ENCODE measurements around the gene TMEM250.

TMEM250 gene

GRCh38 chr9:136142859-136143214, 24.2 kb upstream of the TMEM250 start:
- 56% methylated on average over 12 of the region's 13 CpGs for WGBS (ENCODE audit: insufficient coverage)
- ChIA-PET CTCF (interaction anchor here (1.5 kb wide), 2 partner anchors 10 to 144 kb away, joined by 3 to 4 read pairs; no protein-coding TSS in a partner anchor), POLR2A (no interaction called here)

DNA sequence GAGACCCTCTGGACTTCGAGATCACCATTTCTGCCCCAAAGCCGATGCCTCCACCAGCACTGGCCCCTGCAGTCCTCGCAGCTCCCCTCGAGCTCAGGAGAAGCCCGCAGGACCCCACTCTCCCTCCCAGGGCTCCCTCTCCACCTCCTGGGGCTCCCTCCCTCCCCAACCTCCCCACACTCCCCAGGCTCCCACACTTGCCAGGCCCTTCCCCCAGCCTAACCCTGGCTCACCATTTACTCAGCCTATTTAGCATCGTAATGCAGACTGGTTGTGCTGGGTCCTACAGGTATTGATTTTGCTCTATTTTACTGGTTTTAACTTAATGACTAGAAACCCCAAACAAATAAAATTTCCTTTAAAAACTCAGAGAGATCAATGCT, 23.7 kb upstream of the TMEM250 start:
- H3K4me1 ChIP-seq (ENCODE audit: control extremely low read depth in 1 of 4, control insufficient read depth in 4 of 4, insufficient read depth in 4 of 4, low read length in 3 of 4) = no peaks in the 10 kb centered on the region
- H3K27me3 ChIP-seq (replicated peaks in 2 of 5; ENCODE audit: control insufficient read depth in 4 of 5, insufficient read depth in 5 of 5, low read length in 4 of 5) = peaks cover 0 to 26% (median 4%) of the 10 kb centered on the region in 5 experiments
- H3K27ac ChIP-seq (ENCODE audit: insufficient read depth in 1 of 2, low read depth in 1 of 2, low read length in 2 of 2, poor library complexity in 1 of 2, severe bottlenecking in 2 of 2) = no peak overlapping the region
- no peak for DNase-seq
- no peaks in the 10 kb centered on the region for H3K9me3 ChIP-seq (ENCODE audit: control extremely low read depth in 1 of 5, control insufficient read depth in 4 of 5, insufficient read depth in 2 of 5, low read depth in 1 of 5, low read length in 4 of 5)
- no peaks in the 10 kb centered on the region for H3K36me3 ChIP-seq (ENCODE audit: control insufficient read depth in 4 of 4, insufficient read depth in 4 of 4, low read length in 3 of 4)
- ChIA-PET CTCF (interaction anchor here (1.5 kb wide), 2 partner anchors 9 to 144 kb away, joined by 3 to 4 read pairs; no protein-coding TSS in a partner anchor), POLR2A (interaction anchor here (1.1 kb wide), 1 partner anchor 13 kb away, joined by 4 read pairs; no protein-coding TSS in a partner anchor)
- no peak overlapping the region for H3K4me3 ChIP-seq (ENCODE audit: control insufficient read depth in 1 of 7, extremely low read depth in 1 of 7, insufficient read depth in 4 of 7, low read depth in 2 of 7, low read length in 6 of 7)
- 82% methylated on average over 6 of the region's 6 CpGs for WGBS (ENCODE audit: insufficient coverage)

More at GRCh38 chr9:136142859-136143214, 24.2 kb upstream of the TMEM250 start:
- Histone ChIP-seq H3K9me3 (ENCODE audit: control extremely low read depth in 1 of 5, control insufficient read depth in 4 of 5, insufficient read depth in 2 of 5, low read depth in 1 of 5, low read length in 4 of 5) (no peaks in the 10 kb centered on the region), H3K27me3 (replicated peaks in 2 of 5; ENCODE audit: control insufficient read depth in 4 of 5, insufficient read depth in 5 of 5, low read length in 4 of 5) (peaks cover 0 to 26% (median 3%) of the 10 kb centered on the region in 5 experiments), H3K4me1 (ENCODE audit: control extremely low read depth in 1 of 4, control insufficient read depth in 4 of 4, insufficient read depth in 4 of 4, low read length in 3 of 4) (no peaks in the 10 kb centered on the region), H3K36me3 (ENCODE audit: control insufficient read depth in 4 of 4, insufficient read depth in 4 of 4, low read length in 3 of 4) (no peaks in the 10 kb centered on the region), H3K4me3 (ENCODE audit: control insufficient read depth in 1 of 7, extremely low read depth in 1 of 7, insufficient read depth in 4 of 7, low read depth in 2 of 7, low read length in 6 of 7) (no peak overlapping the region), H3K27ac (ENCODE audit: insufficient read depth in 1 of 2, low read depth in 1 of 2, low read length in 2 of 2, poor library complexity in 1 of 2, severe bottlenecking in 2 of 2) (no peak overlapping the region)
- no peak for DNase-seq

DNA sequence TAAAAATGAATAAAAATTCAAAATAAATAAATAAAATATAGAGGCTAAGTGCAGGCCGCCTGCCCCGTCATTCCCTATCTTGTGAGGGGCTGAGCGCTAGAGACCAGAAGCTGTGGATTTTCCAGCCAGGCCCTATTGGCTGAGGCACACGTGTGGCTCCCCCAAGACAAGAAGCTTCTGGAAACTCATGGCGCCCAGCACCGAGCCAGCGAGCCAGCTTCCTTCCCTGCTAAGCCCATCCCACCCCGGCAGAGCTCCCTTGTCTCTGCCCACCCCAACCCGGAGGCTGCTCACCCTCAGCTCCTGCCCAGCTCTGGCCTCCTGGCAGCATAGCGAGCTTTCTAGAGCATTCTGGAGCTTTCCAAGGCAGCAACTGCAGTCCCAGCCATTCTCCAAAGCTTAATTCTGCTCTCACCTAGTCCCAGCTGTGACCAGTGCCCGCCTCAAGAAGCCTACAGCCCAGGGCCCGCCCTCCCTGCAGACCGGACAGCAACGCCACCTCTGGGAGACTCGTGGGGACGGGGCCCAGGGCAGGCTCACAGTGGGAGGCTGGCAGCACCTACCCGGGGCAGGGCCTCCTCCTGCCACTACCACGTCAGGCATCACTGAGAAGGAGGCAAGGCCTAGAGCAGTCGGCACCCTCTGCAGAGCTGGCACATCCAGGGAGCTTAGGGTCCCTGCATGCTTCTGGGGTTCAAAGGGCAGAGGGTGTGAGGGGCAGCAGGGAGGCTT, 23.2 kb upstream of the TMEM250 start:
- H3K36me3 ChIP-seq (ENCODE audit: control insufficient read depth in 4 of 4, insufficient read depth in 4 of 4, low read length in 3 of 4) = no peaks in the 10 kb centered on the region

GRCh38 chr9:136140966-136141365, 22.3 kb upstream of the TMEM250 start:
- no peak overlapping the region for H3K27ac ChIP-seq (ENCODE audit: insufficient read depth in 1 of 2, low read depth in 1 of 2, low read length in 2 of 2, poor library complexity in 1 of 2, severe bottlenecking in 2 of 2)
- no peaks in the 10 kb centered on the region for H3K4me1 ChIP-seq (ENCODE audit: control extremely low read depth in 1 of 4, control insufficient read depth in 4 of 4, insufficient read depth in 4 of 4, low read length in 3 of 4)
- POLR2A ChIA-PET = interaction anchor here (0.7 to 1.1 kb wide), 2 partner anchors 11 to 15 kb away, joined by 3 to 4 read pairs; no protein-coding TSS in a partner anchor
- DNase-seq = no peak
- CTCF ChIA-PET = no interaction called here
- H3K9me3 ChIP-seq (ENCODE audit: control extremely low read depth in 1 of 5, control insufficient read depth in 4 of 5, insufficient read depth in 2 of 5, low read depth in 1 of 5, low read length in 4 of 5) = no peaks in the 10 kb centered on the region
- H3K27me3 ChIP-seq (replicated peaks in 2 of 5; ENCODE audit: control insufficient read depth in 4 of 5, insufficient read depth in 5 of 5, low read length in 4 of 5) = peaks cover 0 to 19% (median 7%) of the 10 kb centered on the region in 5 experiments
- no peaks in the 10 kb centered on the region for H3K36me3 ChIP-seq (ENCODE audit: control insufficient read depth in 4 of 4, insufficient read depth in 4 of 4, low read length in 3 of 4)
- no peak overlapping the region for H3K4me3 ChIP-seq (ENCODE audit: control insufficient read depth in 1 of 7, extremely low read depth in 1 of 7, insufficient read depth in 4 of 7, low read depth in 2 of 7, low read length in 6 of 7)
- 97% methylated on average over 9 of the region's 14 CpGs for WGBS (ENCODE audit: insufficient coverage)

More for the DNA sequence above, 23.2 kb upstream of the TMEM250 start:
- Histone ChIP-seq H3K4me3 (ENCODE audit: control insufficient read depth in 1 of 7, extremely low read depth in 1 of 7, insufficient read depth in 4 of 7, low read depth in 2 of 7, low read length in 6 of 7) (no peak overlapping the region), H3K27ac (ENCODE audit: insufficient read depth in 1 of 2, low read depth in 1 of 2, low read length in 2 of 2, poor library complexity in 1 of 2, severe bottlenecking in 2 of 2) (no peak overlapping the region), H3K9me3 (ENCODE audit: control extremely low read depth in 1 of 5, control insufficient read depth in 4 of 5, insufficient read depth in 2 of 5, low read depth in 1 of 5, low read length in 4 of 5) (no peaks in the 10 kb centered on the region), H3K27me3 (replicated peaks in 2 of 5; ENCODE audit: control insufficient read depth in 4 of 5, insufficient read depth in 5 of 5, low read length in 4 of 5) (peaks cover 0 to 24% (median 6%) of the 10 kb centered on the region in 5 experiments), H3K4me1 (ENCODE audit: control extremely low read depth in 1 of 4, control insufficient read depth in 4 of 4, insufficient read depth in 4 of 4, low read length in 3 of 4) (no peaks in the 10 kb centered on the region)
- WGBS (ENCODE audit: insufficient coverage) = 92% methylated on average over 16 of the region's 19 CpGs
- ChIA-PET POLR2A (interaction anchor here (1.1 kb wide), 1 partner anchor 14 kb away, joined by 4 read pairs; no protein-coding TSS in a partner anchor), CTCF (interaction anchor here (1.5 kb wide), 2 partner anchors 9 to 145 kb away, joined by 3 to 4 read pairs; no protein-coding TSS in a partner anchor)
- no peak for DNase-seq

DNA sequence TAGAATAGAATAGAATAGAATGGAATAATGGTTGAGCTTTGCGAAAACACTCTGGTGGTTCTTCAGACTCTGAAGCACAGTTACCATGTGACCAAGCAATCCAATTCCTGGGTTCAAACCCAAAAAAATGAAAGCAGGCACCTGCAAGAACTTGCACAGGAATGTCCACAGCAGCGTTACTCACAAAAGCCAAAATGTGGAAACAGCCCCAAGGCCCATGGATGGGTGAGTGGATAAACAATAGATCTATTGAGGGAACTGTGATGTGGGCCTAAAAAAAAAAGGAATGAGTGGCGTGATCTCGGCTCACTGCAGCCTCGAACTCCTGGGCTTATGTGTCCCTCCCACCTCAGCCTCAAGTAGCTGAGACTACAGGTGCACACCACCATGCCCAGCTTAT, 21.4 kb upstream of the TMEM250 start:
- whole genome bisulfite sequencing (ENCODE audit: insufficient coverage) = 100% methylated on average over 2 of the region's 5 CpGs
- H3K27me3 ChIP-seq (replicated peaks in 2 of 5; ENCODE audit: control insufficient read depth in 4 of 5, insufficient read depth in 5 of 5, low read length in 4 of 5) = peaks cover 0 to 23% (median 7%) of the 10 kb centered on the region in 5 experiments
- H3K9me3 ChIP-seq (ENCODE audit: control extremely low read depth in 1 of 5, control insufficient read depth in 4 of 5, insufficient read depth in 2 of 5, low read depth in 1 of 5, low read length in 4 of 5) = no peaks in the 10 kb centered on the region
- ChIA-PET CTCF (interaction anchor here (0.6 to 1.1 kb wide), 3 partner anchors 14 to 204 kb away, joined by 3 to 5 read pairs (median 4); no protein-coding TSS in a partner anchor), POLR2A (no interaction called here)
- H3K27ac ChIP-seq (ENCODE audit: insufficient read depth in 1 of 2, low read depth in 1 of 2, low read length in 2 of 2, poor library complexity in 1 of 2, severe bottlenecking in 2 of 2) = no peak overlapping the region
- H3K4me3 ChIP-seq (ENCODE audit: control insufficient read depth in 1 of 7, extremely low read depth in 1 of 7, insufficient read depth in 4 of 7, low read depth in 2 of 7, low read length in 6 of 7) = no peak overlapping the region
- DNase-seq = no peak
- H3K4me1 ChIP-seq (ENCODE audit: control extremely low read depth in 1 of 4, control insufficient read depth in 4 of 4, insufficient read depth in 4 of 4, low read length in 3 of 4) = no peaks in the 10 kb centered on the region
- no peaks in the 10 kb centered on the region for H3K36me3 ChIP-seq (ENCODE audit: control insufficient read depth in 4 of 4, insufficient read depth in 4 of 4, low read length in 3 of 4)

- peaks cover 0 to 36% (median 5%) of the 10 kb centered on the region in 5 experiments for H3K27me3 ChIP-seq (replicated peaks in 2 of 5; ENCODE audit: control insufficient read depth in 4 of 5, insufficient read depth in 5 of 5, low read length in 4 of 5)
- ChIA-PET CTCF (interaction anchor here (0.8 to 1.5 kb wide), 4 partner anchors 12 to 139 kb away, joined by 3 to 5 read pairs (median 3); no protein-coding TSS in a partner anchor), POLR2A (no interaction called here)
- no peak overlapping the region for H3K27ac ChIP-seq (ENCODE audit: insufficient read depth in 1 of 2, low read depth in 1 of 2, low read length in 2 of 2, poor library complexity in 1 of 2, severe bottlenecking in 2 of 2)
- no peaks in the 10 kb centered on the region for H3K36me3 ChIP-seq (ENCODE audit: control insufficient read depth in 4 of 4, insufficient read depth in 4 of 4, low read length in 3 of 4)
- WGBS (ENCODE audit: insufficient coverage) = 15% methylated on average over 9 of the region's 9 CpGs
- H3K4me1 ChIP-seq (ENCODE audit: control extremely low read depth in 1 of 4, control insufficient read depth in 4 of 4, insufficient read depth in 4 of 4, low read length in 3 of 4) = peaks cover 0 to 6% (median 5%) of the 10 kb centered on the region in 4 experiments
- peak; percentile 28 to 47 (median 44) for DNase-seq
- H3K9me3 ChIP-seq (ENCODE audit: control extremely low read depth in 1 of 5, control insufficient read depth in 4 of 5, insufficient read depth in 2 of 5, low read depth in 1 of 5, low read length in 4 of 5) = no peaks in the 10 kb centered on the region
- no peak overlapping the region for H3K4me3 ChIP-seq (ENCODE audit: control insufficient read depth in 1 of 7, extremely low read depth in 1 of 7, insufficient read depth in 4 of 7, low read depth in 2 of 7, low read length in 6 of 7)
Observed at GRCh38 chr9:136138566-136138965, 19.9 kb upstream of the TMEM250 start.
